HEK293 (cell line): Measurements from ENCODE around the gene PRMT1.

ENCODE experiments used
- GLI2 ChIP-seq: fragments of 450-650 bp; formaldehyde crosslinking; IDR thresholded peaks from 2 replicates; pipeline ENCODE4; 2017; ENCODE audit warnings: missing biosample characterization, missing genetic modification characterization, low read depth, borderline replicate concordance
- HOXA7 ChIP-seq: sonication (generic); formaldehyde crosslinking; IDR thresholded peaks from 2 replicates; pipeline ENCODE4 v1.8.1; 2022; ENCODE audit warnings: missing genetic modification reagents, borderline replicate concordance
- MEIS1 ChIP-seq: sonication (generic); formaldehyde crosslinking; IDR thresholded peaks from 2 replicates; pipeline ENCODE4 v1.8.1; 2022; ENCODE audit warnings: missing genetic modification reagents, mild to moderate bottlenecking, borderline replicate concordance
- SALL2 ChIP-seq: fragments of 450-650 bp; formaldehyde crosslinking; IDR thresholded peaks from 2 replicates; pipeline ENCODE4 v1.5.0; 2017; ENCODE audit warnings: missing biosample characterization, mild to moderate bottlenecking, missing genetic modification characterization, borderline replicate concordance
- YY1 ChIP-seq: fragments of 450-650 bp; formaldehyde crosslinking; IDR thresholded peaks from 2 replicates; pipeline ENCODE4 v1.5.1; 2018; ENCODE audit warnings: missing biosample characterization, missing genetic modification characterization
- ZNF133 ChIP-seq: fragments of 450-650 bp; formaldehyde crosslinking; IDR thresholded peaks from 2 replicates; pipeline ENCODE4 v1.5.1; 2016; ENCODE audit warnings: missing biosample characterization, missing genetic modification characterization
- ZNF138 ChIP-seq: fragments of 450-650 bp; formaldehyde crosslinking; IDR thresholded peaks from 2 replicates; pipeline ENCODE4 v1.5.1; 2016; ENCODE audit warnings: missing biosample characterization, missing genetic modification characterization, borderline replicate concordance
- ZNF211 ChIP-seq: fragments of 450-650 bp; formaldehyde crosslinking; IDR thresholded peaks from 2 replicates; pipeline ENCODE4 v1.5.1; 2016; ENCODE audit warnings: low read depth, missing biosample characterization, missing genetic modification characterization
- ZNF335 ChIP-seq: fragments of 450-650 bp; formaldehyde crosslinking; conservative IDR thresholded peaks from 2 replicates; pipeline ENCODE4 v1.5.1; 2016; ENCODE audit warnings: missing biosample characterization, missing genetic modification characterization
- ZNF341 ChIP-seq: fragments of 450-650 bp; formaldehyde crosslinking; IDR thresholded peaks from 2 replicates; pipeline ENCODE4; 2016; ENCODE audit warnings: low read depth, missing biosample characterization, missing genetic modification characterization
- ZNF501 ChIP-seq: fragments of 450-650 bp; formaldehyde crosslinking; IDR thresholded peaks from 2 replicates; pipeline ENCODE4 v1.5.1; 2016; ENCODE audit warnings: missing biosample characterization, missing genetic modification characterization
- ZNF521 ChIP-seq: fragments of 450-650 bp; formaldehyde crosslinking; IDR thresholded peaks from 2 replicates; pipeline ENCODE4 v1.5.1; 2017; ENCODE audit warnings: missing biosample characterization, mild to moderate bottlenecking, missing genetic modification characterization
- ZNF549 ChIP-seq: fragments of 450-650 bp; IDR thresholded peaks from 2 replicates; pipeline ENCODE4 v1.5.1; 2018; ENCODE audit warnings: missing biosample characterization, missing genetic modification characterization, mild to moderate bottlenecking, inconsistent platforms, moderate library complexity
- ZNF571 ChIP-seq: fragments of 450-650 bp; formaldehyde crosslinking; IDR thresholded peaks from 2 replicates; pipeline ENCODE4 v1.5.0; 2017; ENCODE audit warnings: missing biosample characterization, missing genetic modification characterization
- ZNF585B ChIP-seq: fragments of 450-650 bp; formaldehyde crosslinking; IDR thresholded peaks from 2 replicates; pipeline ENCODE4 v1.5.1; 2016; ENCODE audit warnings: missing biosample characterization, missing genetic modification characterization
- ZNF610 ChIP-seq: fragments of 450-650 bp; formaldehyde crosslinking; IDR thresholded peaks from 2 replicates; pipeline ENCODE4 v1.5.1; 2016; ENCODE audit warnings: missing biosample characterization, missing genetic modification characterization, borderline replicate concordance
- ZNF629 ChIP-seq: fragments of 450-650 bp; formaldehyde crosslinking; IDR thresholded peaks from 2 replicates; pipeline ENCODE4 v1.5.1; 2017; ENCODE audit warnings: missing biosample characterization, missing genetic modification characterization
- ZNF664 ChIP-seq: fragments of 450-650 bp; formaldehyde crosslinking; IDR thresholded peaks from 2 replicates; pipeline ENCODE4 v1.5.1; 2016; ENCODE audit warnings: missing biosample characterization, missing genetic modification characterization
- ZNF76 ChIP-seq: fragments of 450-650 bp; formaldehyde crosslinking; IDR thresholded peaks from 2 replicates; pipeline ENCODE4; 2016; ENCODE audit warnings: low read depth, missing biosample characterization, missing genetic modification characterization, borderline replicate concordance
- ZNF768 ChIP-seq: fragments of 450-650 bp; formaldehyde crosslinking; IDR thresholded peaks from 2 replicates; pipeline ENCODE4 v1.5.1; 2018; ENCODE audit warnings: missing biosample characterization, mild to moderate bottlenecking, missing genetic modification characterization
- ZXDB ChIP-seq: fragments of 450-650 bp; formaldehyde crosslinking; IDR thresholded peaks from 2 replicates; pipeline ENCODE4 v1.5.1; 2016; ENCODE audit warnings: missing biosample characterization, missing genetic modification characterization
- TF ChIP-seq, protein P1 (sequence below): fragments of 450-650 bp; formaldehyde crosslinking; IDR thresholded peaks from 2 replicates; pipeline ENCODE4 v1.5.1; 2016; ENCODE audit warnings: missing biosample characterization, missing genetic modification characterization
- TF ChIP-seq, protein P2 (sequence below): fragments of 450-650 bp; formaldehyde crosslinking; IDR thresholded peaks from 2 replicates; pipeline ENCODE4 v1.5.1; 2016; ENCODE audit warnings: missing biosample characterization, missing genetic modification characterization, borderline replicate concordance
- TF ChIP-seq, protein P3 (sequence below): fragments of 450-650 bp; formaldehyde crosslinking; IDR thresholded peaks from 2 replicates; pipeline ENCODE4 v1.5.1; 2017; ENCODE audit warnings: missing biosample characterization, missing genetic modification characterization
- TF ChIP-seq, protein P4 (sequence below): fragments of 450-650 bp; formaldehyde crosslinking; IDR thresholded peaks from 2 replicates; pipeline ENCODE4 v1.5.1; 2016; ENCODE audit warnings: missing biosample characterization, missing genetic modification characterization
- TF ChIP-seq, protein P5 (sequence below): fragments of 450-650 bp; formaldehyde crosslinking; IDR thresholded peaks from 2 replicates; pipeline ENCODE4 v1.5.1; 2016; ENCODE audit warnings: missing biosample characterization, missing genetic modification characterization
- TF ChIP-seq, protein P6 (sequence below): fragments of 450-650 bp; formaldehyde crosslinking; optimal IDR thresholded peaks from 2 replicates; pipeline ENCODE3; 2016; ENCODE audit warnings: missing biosample characterization, mild to moderate bottlenecking, missing genetic modification characterization
- TF ChIP-seq, protein P7 (sequence below): fragments of 450-650 bp; formaldehyde crosslinking; IDR thresholded peaks from 2 replicates; pipeline ENCODE4 v1.5.1; 2016; ENCODE audit warnings: missing biosample characterization, missing genetic modification characterization

The PRMT1 gene

DNA sequence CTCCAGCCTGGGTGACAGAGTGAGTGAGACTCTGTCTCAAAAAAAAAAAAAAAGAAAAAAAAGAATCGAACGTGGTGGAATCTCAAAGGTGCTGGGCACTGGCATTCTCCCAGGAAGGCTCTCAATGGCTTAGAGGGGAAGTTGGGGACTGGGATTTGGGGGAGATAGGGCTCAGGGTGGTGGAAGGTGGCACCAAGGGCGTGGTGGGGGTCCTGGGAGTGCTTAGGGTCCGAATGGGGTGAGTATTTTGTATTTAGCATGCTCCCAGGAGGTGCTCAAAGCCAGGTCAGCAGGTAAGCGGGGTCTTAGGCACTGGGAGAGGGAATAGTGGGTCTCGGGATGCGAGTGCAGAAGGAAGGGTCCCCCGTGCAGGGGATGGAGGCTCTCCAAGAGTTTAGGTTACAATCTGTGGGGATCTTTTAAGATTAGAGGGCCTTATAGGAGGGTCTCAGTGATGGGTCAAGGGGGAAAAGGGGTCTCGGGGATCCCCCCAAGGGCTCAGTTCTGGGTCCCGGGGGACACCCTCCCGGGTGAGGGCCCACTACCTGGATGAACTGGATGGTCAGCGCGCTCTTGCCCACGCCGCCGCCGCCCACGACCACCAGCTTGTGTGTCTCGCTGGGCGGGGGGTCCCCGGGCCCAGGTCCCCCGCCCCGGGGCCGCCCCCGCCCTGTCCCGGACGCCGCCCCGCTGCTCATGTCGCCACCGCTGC lies 37.5 kb upstream of the PRMT1 start (continued):
- TF ChIP-seq, protein P1, sequence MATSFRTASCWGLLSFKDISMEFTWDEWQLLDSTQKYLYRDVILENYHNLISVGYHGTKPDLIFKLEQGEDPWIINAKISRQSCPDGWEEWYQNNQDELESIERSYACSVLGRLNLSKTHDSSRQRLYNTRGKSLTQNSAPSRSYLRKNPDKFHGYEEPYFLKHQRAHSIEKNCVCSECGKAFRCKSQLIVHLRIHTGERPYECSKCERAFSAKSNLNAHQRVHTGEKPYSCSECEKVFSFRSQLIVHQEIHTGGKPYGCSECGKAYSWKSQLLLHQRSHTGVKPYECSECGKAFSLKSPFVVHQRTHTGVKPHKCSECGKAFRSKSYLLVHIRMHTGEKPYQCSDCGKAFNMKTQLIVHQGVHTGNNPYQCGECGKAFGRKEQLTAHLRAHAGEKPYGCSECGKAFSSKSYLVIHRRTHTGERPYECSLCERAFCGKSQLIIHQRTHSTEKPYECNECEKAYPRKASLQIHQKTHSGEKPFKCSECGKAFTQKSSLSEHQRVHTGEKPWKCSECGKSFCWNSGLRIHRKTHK (tag by site-specific recombination): no peak
- TF ChIP-seq ZNF501 (tag by site-specific recombination) (0 out of 2 replicates have a peak, but pooled peaks have one; percentile 20), ZNF629 (tag by site-specific recombination) (no peak), ZNF76 (tag by site-specific recombination) (no peak), ZNF585B (tag by site-specific recombination) (no peak), ZNF610 (tag by site-specific recombination) (no peak), SALL2 (tag by site-specific recombination) (no peak), ZNF335 (tag by site-specific recombination) (peak; percentile 2; the same call in 1 of the 2 replicates), GLI2 (tag by site-specific recombination) (no peak), ZNF549 (tag by site-specific recombination) (no peak), HOXA7 (CRISPR knock-in tag) (no peak), ZNF768 (tag by site-specific recombination) (no peak), ZNF133 (no peak), YY1 (tag by site-specific recombination) (no peak), ZNF521 (tag by site-specific recombination) (no peak), ZNF341 (no peak), ZNF138 (no peak), ZNF664 (no peak), ZXDB (tag by site-specific recombination) (no peak), MEIS1 (CRISPR knock-in tag) (no peak), ZNF571 (tag by site-specific recombination) (no peak), ZNF211 (no peak)
- TF ChIP-seq, protein P2, sequence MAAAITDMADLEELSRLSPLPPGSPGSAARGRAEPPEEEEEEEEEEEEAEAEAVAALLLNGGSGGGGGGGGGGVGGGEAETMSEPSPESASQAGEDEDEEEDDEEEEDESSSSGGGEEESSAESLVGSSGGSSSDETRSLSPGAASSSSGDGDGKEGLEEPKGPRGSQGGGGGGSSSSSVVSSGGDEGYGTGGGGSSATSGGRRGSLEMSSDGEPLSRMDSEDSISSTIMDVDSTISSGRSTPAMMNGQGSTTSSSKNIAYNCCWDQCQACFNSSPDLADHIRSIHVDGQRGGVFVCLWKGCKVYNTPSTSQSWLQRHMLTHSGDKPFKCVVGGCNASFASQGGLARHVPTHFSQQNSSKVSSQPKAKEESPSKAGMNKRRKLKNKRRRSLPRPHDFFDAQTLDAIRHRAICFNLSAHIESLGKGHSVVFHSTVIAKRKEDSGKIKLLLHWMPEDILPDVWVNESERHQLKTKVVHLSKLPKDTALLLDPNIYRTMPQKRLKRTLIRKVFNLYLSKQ (tag by site-specific recombination): no peak
- TF ChIP-seq, protein P3, sequence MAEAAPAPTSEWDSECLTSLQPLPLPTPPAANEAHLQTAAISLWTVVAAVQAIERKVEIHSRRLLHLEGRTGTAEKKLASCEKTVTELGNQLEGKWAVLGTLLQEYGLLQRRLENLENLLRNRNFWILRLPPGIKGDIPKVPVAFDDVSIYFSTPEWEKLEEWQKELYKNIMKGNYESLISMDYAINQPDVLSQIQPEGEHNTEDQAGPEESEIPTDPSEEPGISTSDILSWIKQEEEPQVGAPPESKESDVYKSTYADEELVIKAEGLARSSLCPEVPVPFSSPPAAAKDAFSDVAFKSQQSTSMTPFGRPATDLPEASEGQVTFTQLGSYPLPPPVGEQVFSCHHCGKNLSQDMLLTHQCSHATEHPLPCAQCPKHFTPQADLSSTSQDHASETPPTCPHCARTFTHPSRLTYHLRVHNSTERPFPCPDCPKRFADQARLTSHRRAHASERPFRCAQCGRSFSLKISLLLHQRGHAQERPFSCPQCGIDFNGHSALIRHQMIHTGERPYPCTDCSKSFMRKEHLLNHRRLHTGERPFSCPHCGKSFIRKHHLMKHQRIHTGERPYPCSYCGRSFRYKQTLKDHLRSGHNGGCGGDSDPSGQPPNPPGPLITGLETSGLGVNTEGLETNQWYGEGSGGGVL (tag by site-specific recombination): no peak
- TF ChIP-seq, protein P4, sequence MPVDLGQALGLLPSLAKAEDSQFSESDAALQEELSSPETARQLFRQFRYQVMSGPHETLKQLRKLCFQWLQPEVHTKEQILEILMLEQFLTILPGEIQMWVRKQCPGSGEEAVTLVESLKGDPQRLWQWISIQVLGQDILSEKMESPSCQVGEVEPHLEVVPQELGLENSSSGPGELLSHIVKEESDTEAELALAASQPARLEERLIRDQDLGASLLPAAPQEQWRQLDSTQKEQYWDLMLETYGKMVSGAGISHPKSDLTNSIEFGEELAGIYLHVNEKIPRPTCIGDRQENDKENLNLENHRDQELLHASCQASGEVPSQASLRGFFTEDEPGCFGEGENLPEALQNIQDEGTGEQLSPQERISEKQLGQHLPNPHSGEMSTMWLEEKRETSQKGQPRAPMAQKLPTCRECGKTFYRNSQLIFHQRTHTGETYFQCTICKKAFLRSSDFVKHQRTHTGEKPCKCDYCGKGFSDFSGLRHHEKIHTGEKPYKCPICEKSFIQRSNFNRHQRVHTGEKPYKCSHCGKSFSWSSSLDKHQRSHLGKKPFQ (tag by site-specific recombination): no peak
- TF ChIP-seq, protein P5, sequence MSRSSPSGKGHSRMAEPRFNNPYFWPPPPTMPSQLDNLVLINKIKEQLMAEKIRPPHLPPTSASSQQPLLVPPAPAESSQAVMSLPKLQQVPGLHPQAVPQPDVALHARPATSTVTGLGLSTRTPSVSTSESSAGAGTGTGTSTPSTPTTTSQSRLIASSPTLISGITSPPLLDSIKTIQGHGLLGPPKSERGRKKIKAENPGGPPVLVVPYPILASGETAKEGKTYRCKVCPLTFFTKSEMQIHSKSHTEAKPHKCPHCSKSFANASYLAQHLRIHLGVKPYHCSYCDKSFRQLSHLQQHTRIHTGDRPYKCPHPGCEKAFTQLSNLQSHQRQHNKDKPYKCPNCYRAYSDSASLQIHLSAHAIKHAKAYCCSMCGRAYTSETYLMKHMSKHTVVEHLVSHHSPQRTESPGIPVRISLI (tag by site-specific recombination): peak; percentile 77
- TF ChIP-seq, protein P6, sequence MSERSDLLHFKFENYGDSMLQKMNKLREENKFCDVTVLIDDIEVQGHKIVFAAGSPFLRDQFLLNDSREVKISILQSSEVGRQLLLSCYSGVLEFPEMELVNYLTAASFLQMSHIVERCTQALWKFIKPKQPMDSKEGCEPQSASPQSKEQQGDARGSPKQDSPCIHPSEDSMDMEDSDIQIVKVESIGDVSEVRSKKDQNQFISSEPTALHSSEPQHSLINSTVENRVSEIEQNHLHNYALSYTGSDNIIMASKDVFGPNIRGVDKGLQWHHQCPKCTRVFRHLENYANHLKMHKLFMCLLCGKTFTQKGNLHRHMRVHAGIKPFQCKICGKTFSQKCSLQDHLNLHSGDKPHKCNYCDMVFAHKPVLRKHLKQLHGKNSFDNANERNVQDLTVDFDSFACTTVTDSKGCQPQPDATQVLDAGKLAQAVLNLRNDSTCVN (tag by site-specific recombination): no peak
- TF ChIP-seq, protein P7, sequence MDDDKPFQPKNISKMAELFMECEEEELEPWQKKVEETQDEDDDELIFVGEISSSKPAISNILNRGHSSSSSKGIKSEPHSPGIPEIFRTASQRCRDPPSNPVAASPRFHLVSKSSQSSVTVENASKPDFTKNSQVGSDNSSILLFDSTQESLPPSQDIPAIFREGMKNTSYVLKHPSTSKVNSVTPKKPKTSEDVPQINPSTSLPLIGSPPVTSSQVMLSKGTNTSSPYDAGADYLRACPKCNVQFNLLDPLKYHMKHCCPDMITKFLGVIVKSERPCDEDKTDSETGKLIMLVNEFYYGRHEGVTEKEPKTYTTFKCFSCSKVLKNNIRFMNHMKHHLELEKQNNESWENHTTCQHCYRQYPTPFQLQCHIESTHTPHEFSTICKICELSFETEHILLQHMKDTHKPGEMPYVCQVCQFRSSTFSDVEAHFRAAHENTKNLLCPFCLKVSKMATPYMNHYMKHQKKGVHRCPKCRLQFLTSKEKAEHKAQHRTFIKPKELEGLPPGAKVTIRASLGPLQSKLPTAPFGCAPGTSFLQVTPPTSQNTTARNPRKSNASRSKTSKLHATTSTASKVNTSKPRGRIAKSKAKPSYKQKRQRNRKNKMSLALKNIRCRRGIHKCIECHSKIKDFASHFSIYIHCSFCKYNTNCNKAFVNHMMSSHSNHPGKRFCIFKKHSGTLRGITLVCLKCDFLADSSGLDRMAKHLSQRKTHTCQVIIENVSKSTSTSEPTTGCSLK (tag by site-specific recombination): no peak
